K562 (cell line): ENCODE measurements around the gene IP6K3. TPM values are rescaled to one million over a fixed set of nuclear protein-coding genes. Genes with fewer than 3 reads are reported as not detected.
A peak's percentile ranks its signal among the peaks of the same experiment; 100 is the strongest.

Source experiments
- ATAC-seq: fragments of 200-7000 bp; cut with Tn5 transposase; 3 replicates; pipeline ENCODE4 v1.9.1; 2020; ENCODE audit warnings: moderate library complexity
- BruUV-seq: library from RNA; stranded (reverse); fragments of 400-500 nt; replicated peaks from 2 replicates; lab custom pipeline; 2021; lab: Mats Ljungman, UMichigan
- CTCF ChIA-PET: fragments of 300-600 bp; formaldehyde crosslinking; extraction: SDS; loops from one replicate; lab custom pipeline; 2021; ENCODE audit warnings: low intra/inter-chr PET ratio; lab: Yijun Ruan, JAX
- POLR2A ChIA-PET: fragments of 300-600, 350-650 bp; sonication (Branson Sonifier 250); formaldehyde crosslinking; extraction: SDS; loops from one replicate; lab custom pipeline; 2021; ENCODE audit warnings: antibody characterized with exemption, inconsistent platforms; lab: Yijun Ruan, JAX
- DNase-seq, 4 experiments: peaks; one replicate each; pipeline versions ENCODE4 v3.0.0 to v3.0.0-alpha.2; 2011 to 2018; ENCODE audit warnings: low spot score in 3 of 4, mixed read lengths in 3 of 4; ENCODE audit errors: extremely low read depth in 1 of 4
- FAIRE-seq: peaks from 2 replicates; lab custom pipeline; 2011; peaks lifted over from hg19 to GRCh38; lab: Jason Lieb, UNC
- H2AFZ ChIP-seq: 2 replicates; pipeline ENCODE4 v1.6.0; 2011; ENCODE audit warnings: low read depth, low read length, control low read depth, inconsistent platforms
- H3K27ac ChIP-seq: fragments of 200-600 bp; 3 replicates; pipeline ENCODE4 v1.8.0; 2011; ENCODE audit warnings: low read depth, mild to moderate bottlenecking, control low read depth, inconsistent platforms, low read length, moderate library complexity, mixed read lengths; ENCODE audit errors: extremely low read depth
- H3K27me3 ChIP-seq, 2 experiments: fragments of 300-600 bp in 1 of 2; 2 replicates in 1 of 2; 3 replicates in 1 of 2; pipeline versions ENCODE4 v1.6.0 to v1.8.0; 2011; ENCODE audit warnings: inconsistent platforms in 2 of 2, low read length in 2 of 2, mild to moderate bottlenecking in 1 of 2, mixed read lengths in 1 of 2, moderate library complexity in 1 of 2; ENCODE audit not compliant: control insufficient read depth in 2 of 2, insufficient read depth in 2 of 2
- H3K36me3 ChIP-seq: fragments of 300-600 bp; 3 replicates; pipeline ENCODE4 v1.8.0; 2011; ENCODE audit warnings: mild to moderate bottlenecking, low read length, inconsistent platforms; ENCODE audit not compliant: control insufficient read depth, insufficient read depth
- H3K4me1 ChIP-seq, 2 experiments: fragments of 200-600 bp in 1 of 2; replicated peaks in 1 of 2; 2 replicates in 1 of 2; 3 replicates in 1 of 2; pipeline versions ENCODE4 v1.5.1 to v1.8.0; 2011; ENCODE audit warnings: inconsistent platforms in 2 of 2, low read length in 2 of 2, mild to moderate bottlenecking in 1 of 2, mixed read lengths in 1 of 2, moderate library complexity in 1 of 2; ENCODE audit not compliant: control insufficient read depth in 2 of 2, insufficient read depth in 2 of 2
- H3K4me2 ChIP-seq: 2 replicates; pipeline ENCODE4 v1.6.1; 2011; ENCODE audit warnings: low read length, control low read depth, inconsistent platforms, mixed read lengths; ENCODE audit not compliant: insufficient read depth
- H3K4me3 ChIP-seq: fragments of 200-600 bp; sonication (generic), shearing (Covaris generic); 2 replicates; pipeline ENCODE4 v1.5.1; 2016; ENCODE audit warnings: control low read depth, inconsistent platforms
- H3K79me2 ChIP-seq: fragments of 200-600 bp; 3 replicates; pipeline ENCODE4 v1.8.0; 2011; ENCODE audit warnings: low read length, inconsistent platforms; ENCODE audit not compliant: control insufficient read depth, insufficient read depth
- H3K9ac ChIP-seq, 2 experiments: 2 replicates each; pipeline versions ENCODE4 v1.6.0 to v1.6.1; 2011; ENCODE audit warnings: low read depth in 2 of 2, low read length in 2 of 2, control low read depth in 1 of 2, inconsistent platforms in 1 of 2, mild to moderate bottlenecking in 1 of 2, mixed read lengths in 1 of 2; ENCODE audit not compliant: insufficient read depth in 1 of 2
- H3K9me1 ChIP-seq: one replicate; pipeline ENCODE4 v1.6.0; 2011; ENCODE audit warnings: inconsistent platforms, mild to moderate bottlenecking, low read length, moderate library complexity; ENCODE audit not compliant: control insufficient read depth, insufficient read depth
- H3K9me3 ChIP-seq: replicated peaks from 2 replicates; pipeline ENCODE4 v1.5.1; 2011; ENCODE audit warnings: low read depth, low read length, inconsistent platforms; ENCODE audit not compliant: control insufficient read depth, insufficient read depth
- H4K20me1 ChIP-seq: replicated peaks from 2 replicates; pipeline ENCODE4 v1.6.1; 2011; ENCODE audit warnings: low read length, inconsistent platforms, mixed read lengths; ENCODE audit not compliant: control insufficient read depth, insufficient read depth
- CCAR2 ChIP-seq: fragments of 200-400 bp; formaldehyde crosslinking; IDR thresholded peaks from 2 replicates; pipeline ENCODE4 v1.6.1; 2017; ENCODE audit warnings: mild to moderate bottlenecking, low read depth, low read length
- E2F3 ChIP-seq: fragments of 250-450 bp; sonication (Bioruptor Pico); IDR thresholded peaks from 2 replicates; pipeline ENCODE4 v1.4.0; 2020; ENCODE audit warnings: mild to moderate bottlenecking
- EP400 ChIP-seq: fragments of 450-650 bp; IDR thresholded peaks from 2 replicates; pipeline ENCODE4 v1.6.1; 2017; ENCODE audit warnings: antibody characterized with exemption, mild to moderate bottlenecking, moderate library complexity
- GABPB2 ChIP-seq: fragments of 250-450 bp; sonication (Bioruptor Pico); conservative IDR thresholded peaks from 2 replicates; pipeline ENCODE4 v1.5.1; 2021; ENCODE audit warnings: mild to moderate bottlenecking
- JUNB ChIP-seq: fragments of 450-650 bp; formaldehyde crosslinking; conservative IDR thresholded peaks from 2 replicates; pipeline ENCODE4 v1.4.0; 2020; ENCODE audit warnings: mild to moderate bottlenecking
- MBD2 ChIP-seq: sonication (generic); IDR thresholded peaks from 2 replicates; pipeline ENCODE4 v1.6.1; 2016; ENCODE audit warnings: low read depth, borderline replicate concordance
- NUFIP1 ChIP-seq: fragments of 450-650 bp; IDR thresholded peaks from 2 replicates; pipeline ENCODE4 v1.6.1; 2018; ENCODE audit not compliant: partially characterized antibody
- RBM39 ChIP-seq: fragments of 200-400 bp; formaldehyde crosslinking; optimal IDR thresholded peaks from 2 replicates; pipeline ENCODE3; 2018; ENCODE audit warnings: low read depth, low read length
- RUNX1 ChIP-seq: sonication (generic); IDR thresholded peaks from 2 replicates; pipeline ENCODE4 v1.6.1; 2016; ENCODE audit warnings: antibody characterized with exemption, low read depth
- STAG1 ChIP-seq: sonication (generic); formaldehyde crosslinking; IDR thresholded peaks from 2 replicates; pipeline ENCODE4 v1.5.0; 2020; ENCODE audit warnings: missing genetic modification reagents, borderline replicate concordance
- ZBTB12 ChIP-seq: fragments of 250-450 bp; sonication (Bioruptor Pico); IDR thresholded peaks from 2 replicates; pipeline ENCODE4 v1.4.0; 2020
- ZNF134 ChIP-seq: fragments of 250-450 bp; sonication (Bioruptor Pico); conservative IDR thresholded peaks from 2 replicates; pipeline ENCODE4 v1.4.0; 2020
- ZNF280A ChIP-seq: fragments of 450-650 bp; IDR thresholded peaks from 2 replicates; pipeline ENCODE4 v1.6.1; 2018; ENCODE audit warnings: mild to moderate bottlenecking, low read depth; ENCODE audit not compliant: partially characterized antibody
- WGBS: fragments of 100-300 bp; shearing (Covaris generic); methylation state at CpG from one replicate; pipeline ENCODE4 v1.1.6; 2016; ENCODE audit warnings: low coverage, mixed read lengths; ENCODE audit not compliant: insufficient coverage; ENCODE audit errors: missing lambda C conversion rate; 5-methylcytosine and 5-hydroxymethylcytosine counted together
- in situ Hi-C: fragments of 300-500 bp; cut with MboI; formaldehyde crosslinking; loops from 4 replicates; pipeline ENCODE4 v1.15.0; 2018; ENCODE audit warnings: inconsistent platforms, mixed read lengths
- intact Hi-C: fragments of 100-400 bp; cut with micrococcal nuclease; formaldehyde crosslinking; loops from 2 replicates; pipeline ENCODE4 v1.14.2; 2022
- polyA plus RNA-seq, 8 experiments: library from polyadenylated mRNA; depleted of rRNA in 4 of 8; stranded (reverse) in 5 of 8; unstranded in 3 of 8; fragments of >200 nt; fragmentation: Nextera tagmentation in 2 of 8; fragmentation: Illumina TruSeq in 1 of 8; extraction: Ambion mirVana in 2 of 8; extraction: Trizol in 1 of 8; gene quantifications; 2 replicates each; pipeline versions ENCODE4 v1.2.1 to v1.2.3, GENCODE V29; 2011 to 2014; ENCODE audit warnings: inconsistent platforms in 1 of 8, missing spikeins in 1 of 8
- total RNA-seq, 7 experiments: library from RNA; depleted of rRNA in 6 of 7; stranded (reverse); fragments of >200 nt in 6 of 7; fragmentation: Illumina TruSeq in 2 of 7; extraction: Trizol in 2 of 7; gene quantifications; 2 replicates each; pipeline versions ENCODE4 v1.2.1 to v1.2.3, GENCODE V29; 2011 to 2021; ENCODE audit warnings: low replicate concordance in 1 of 7

Gene IP6K3
- total and polyA plus RNA-seq, 9 of the 15 experiments (the other 6 are each of a cell fraction or from before 2014, with no cell fraction given), result not detected

GRCh38 chr6:33738153-33738552 lies 8.6 kb downstream of the IP6K3 start:
- ATAC-seq, result no peak
- no peak for DNase-seq
- H3K27ac ChIP-seq, result no peak overlapping the region
- H3K4me1 ChIP-seq, result peaks cover 7 to 12% of the 10 kb centered on the region in 2 experiments; a peak in 3 of 5 replicates
- TF ChIP-seq E2F3 (CRISPR knock-in tag) (no peak), ZNF134 (CRISPR knock-in tag) (no peak), MBD2 (no peak)
- no peak overlapping the region for H3K4me3 ChIP-seq
- H3K27me3 ChIP-seq, result peaks cover 25 to 62% of the 10 kb centered on the region in 2 experiments; a peak in 4 of 5 replicates
- no peak for FAIRE-seq
- H3K9ac ChIP-seq, result no peak overlapping the region
- no TSS peak for BruUV-seq
- in situ Hi-C loops (no loop called here), intact Hi-C loops (no loop called here)
- H3K9me1 ChIP-seq, result no peaks in the 10 kb centered on the region
- H4K20me1 ChIP-seq, result no peaks in the 10 kb centered on the region; the same call in none of the 2 replicates
- WGBS, result 23% methylated on average over 9 of the region's 9 CpGs
- no peaks in the 10 kb centered on the region for H3K9me3 ChIP-seq
- H2AFZ ChIP-seq, result no peak overlapping the region
- no peak overlapping the region for H3K4me2 ChIP-seq
- CTCF ChIA-PET, result no interaction called here
- POLR2A ChIA-PET, result interaction anchor here (1.6 kb wide), 1 partner anchor 10 kb away, joined by 4 read pairs; no protein-coding TSS in a partner anchor
- no peaks in the 10 kb centered on the region for H3K79me2 ChIP-seq
- no peaks in the 10 kb centered on the region for H3K36me3 ChIP-seq

- peaks cover under 1% of the 10 kb centered on the region for H4K20me1 ChIP-seq
- H2AFZ ChIP-seq, result no peak overlapping the region
- peaks cover 9 to 13% of the 10 kb centered on the region in 2 experiments; a peak in 4 of 5 replicates for H3K4me1 ChIP-seq
- DNase-seq (no peak), FAIRE-seq (no peak), ATAC-seq (no peak)
- ChIA-PET POLR2A (interaction anchor here (0.6 to 1.6 kb wide), 5 partner anchors 9 to 397 kb away, joined by 3 to 4 read pairs (median 4); no protein-coding TSS in a partner anchor), CTCF (no interaction called here)
- H3K4me3 ChIP-seq, result no peak overlapping the region
- intact Hi-C loops, result no loop called here
- H3K36me3 ChIP-seq, result no peaks in the 10 kb centered on the region
- 34% methylated on average over 15 of the region's 15 CpGs for WGBS
- no TSS peak for BruUV-seq
- H3K27ac ChIP-seq, result no peak overlapping the region
- H3K9me3 ChIP-seq, result no peaks in the 10 kb centered on the region
- no peaks in the 10 kb centered on the region for H3K79me2 ChIP-seq
- H3K9me1 ChIP-seq, result no peaks in the 10 kb centered on the region
- H3K9ac ChIP-seq, result peak overlapping the region in 1 of 2 experiments; percentile 10; a peak in 1 of 4 replicates
- in situ Hi-C loops, result no loop called here
- H3K27me3 ChIP-seq, result peaks cover 24 to 55% of the 10 kb centered on the region in 2 experiments
- H3K4me2 ChIP-seq, result no peak overlapping the region
- TF ChIP-seq STAG1 (CRISPR knock-in tag) (no peak), CCAR2 (no peak), ZNF280A (no peak), JUNB (CRISPR knock-in tag) (no peak), RBM39 (no peak), ZBTB12 (CRISPR knock-in tag) (no peak), GABPB2 (CRISPR knock-in tag) (no peak), RUNX1 (no peak), NUFIP1 (no peak), EP400 (no peak)
These were observed 9.3 kb downstream of the IP6K3 start for GRCh38 chr6:33737267-33738026.
